ENCODE data around the gene WDR33.

GRCh38 chr2:127670055-127670956, 140.7 kb downstream of the WDR33 start:
- no peak for TF ChIP-seq CTCF (IDR thresholded peaks at IDR 0.05)
- no peak for TF ChIP-seq POLR2A (IDR thresholded peaks at IDR 0.05)
- no peak for TF ChIP-seq POLR2AphosphoS5 (IDR thresholded peaks at IDR 0.05)
